Neural progenitor cell (in vitro differentiated cells): Measurements from ENCODE around the gene PPP2R2C. TPM values are rescaled to one million over a fixed set of nuclear protein-coding genes. Genes with fewer than 3 reads are reported as not detected.

Source experiments
- DNase-seq: peaks from one replicate; pipeline ENCODE4 v3.0.0-alpha.2; 2016; ENCODE audit warnings: low spot score
- H2AFZ ChIP-seq: fragments of 200-600 bp; sonication (generic); replicated peaks from 2 replicates; pipeline ENCODE4 v1.6.1; 2016; ENCODE audit warnings: antibody characterized with exemption
- H3F3A ChIP-seq: fragments of 200-600 bp; sonication (generic); 2 replicates; pipeline ENCODE4 v1.6.1; 2016; ENCODE audit warnings: antibody characterized with exemption, low read depth
- H3K27ac ChIP-seq: fragments of 200-600 bp; sonication (generic); 2 replicates; pipeline ENCODE4 v1.5.1; 2016; ENCODE audit warnings: mild to moderate bottlenecking
- H3K27me3 ChIP-seq: fragments of 200-600 bp; sonication (generic); 2 replicates; pipeline ENCODE4 v1.6.1; 2016; ENCODE audit warnings: mild to moderate bottlenecking, moderate library complexity
- H3K36me3 ChIP-seq: fragments of 200-600 bp; sonication (generic); 2 replicates; pipeline ENCODE4 v1.5.1; 2016
- H3K4me1 ChIP-seq: fragments of 200-600 bp; sonication (generic); 2 replicates; pipeline ENCODE4 v1.6.1; 2016; ENCODE audit warnings: mixed run types
- H3K4me2 ChIP-seq: fragments of 200-600 bp; sonication (generic); 2 replicates; pipeline ENCODE4 v1.6.1; 2016
- H3K4me3 ChIP-seq: fragments of 200-600 bp; sonication (generic); 2 replicates; pipeline ENCODE4 v1.5.1; 2016
- H3K79me2 ChIP-seq: fragments of 200-600 bp; sonication (generic); 2 replicates; pipeline ENCODE4 v1.6.1; 2016; ENCODE audit warnings: low read depth
- H3K9ac ChIP-seq: fragments of 200-600 bp; sonication (generic); 2 replicates; pipeline ENCODE4 v1.6.1; 2016
- H3K9me3 ChIP-seq: fragments of 200-600 bp; sonication (generic); 2 replicates; pipeline ENCODE4 v1.5.1; 2016; ENCODE audit warnings: low read depth
- H4K20me1 ChIP-seq: fragments of 200-600 bp; sonication (generic); 2 replicates; pipeline ENCODE4 v1.6.1; 2016; ENCODE audit warnings: low read depth
- H3K27ac Mint-ChIP-seq: 3 replicates; pipeline ENCODE4 v1.8.0; 2021; ENCODE audit warnings: mixed read lengths
- H3K27me3 Mint-ChIP-seq: 2 replicates; pipeline ENCODE4 v1.8.0; 2022; ENCODE audit warnings: low read depth, mild to moderate bottlenecking, inconsistent platforms, moderate library complexity, mixed read lengths; ENCODE audit not compliant: insufficient read depth
- H3K36me3 Mint-ChIP-seq: 3 replicates; pipeline ENCODE4 v1.8.0; 2021; ENCODE audit warnings: mixed read lengths
- H3K4me1 Mint-ChIP-seq: 3 replicates; pipeline ENCODE4 v1.8.0; 2021; ENCODE audit warnings: mixed read lengths
- H3K4me3 Mint-ChIP-seq: 3 replicates; pipeline ENCODE4 v1.8.0; 2021; ENCODE audit warnings: mild to moderate bottlenecking, moderate library complexity, mixed read lengths
- H3K9me3 Mint-ChIP-seq: 3 replicates; pipeline ENCODE4 v1.8.0; 2020; ENCODE audit warnings: mixed read lengths
- CTCF ChIP-seq: fragments of 200-600 bp; sonication (generic); IDR thresholded peaks from 2 replicates; pipeline ENCODE4 v1.5.1; 2017; ENCODE audit warnings: antibody characterized with exemption, mild to moderate bottlenecking
- EZH2 ChIP-seq: fragments of 200-600 bp; sonication (generic); IDR thresholded peaks from 2 replicates; pipeline ENCODE4 v1.6.1; 2017; ENCODE audit warnings: antibody characterized with exemption, mild to moderate bottlenecking, moderate library complexity
- EZH2phosphoT487 ChIP-seq: fragments of 200-600 bp; sonication (generic); IDR thresholded peaks from 2 replicates; pipeline ENCODE4 v1.6.1; 2017; ENCODE audit warnings: antibody characterized with exemption
- total RNA-seq: library from RNA; depleted of rRNA; stranded (reverse); fragments of >200 nt; gene quantifications from 2 replicates; pipeline ENCODE4 v1.2.3, GENCODE V29; 2015; ENCODE audit warnings: low replicate concordance

The PPP2R2C gene
- total RNA-seq, 1 donor from 2014 or later = 3.5 TPM

GRCh38 chr4:6379767-6380745 is 92.4 kb downstream of the PPP2R2C start:
- Histone ChIP-seq H3K79me2 (no peaks in the 10 kb centered on the region), H2AFZ (no peak overlapping the region), H3F3A (no peaks in the 10 kb centered on the region), H3K9ac (no peak overlapping the region), H3K4me1 (peaks cover 26% of the 10 kb centered on the region), H3K4me3 (no peak overlapping the region), H4K20me1 (no peaks in the 10 kb centered on the region), H3K27ac (no peak overlapping the region), H3K27me3 (no peaks in the 10 kb centered on the region), H3K9me3 (no peaks in the 10 kb centered on the region), H3K4me2 (peak overlapping the region; percentile 28), H3K36me3 (no peaks in the 10 kb centered on the region)
- peaks cover 23% of the 10 kb centered on the region for H3K4me1 Mint-ChIP-seq
- no peaks in the 10 kb centered on the region for H3K36me3 Mint-ChIP-seq
- H3K27ac Mint-ChIP-seq = no peak overlapping the region
- H3K9me3 Mint-ChIP-seq = no peaks in the 10 kb centered on the region
- no peak for TF ChIP-seq CTCF
- no peak for TF ChIP-seq EZH2phosphoT487
- TF ChIP-seq EZH2 = no peak
- H3K27me3 Mint-ChIP-seq = peaks cover 25% of the 10 kb centered on the region
- DNase-seq = no peak
- H3K4me3 Mint-ChIP-seq = no peak overlapping the region

GRCh38 chr4:6378493-6379445 is 93.6 kb downstream of the PPP2R2C start:
- no peaks in the 10 kb centered on the region for H4K20me1 ChIP-seq
- no peaks in the 10 kb centered on the region for H3K79me2 ChIP-seq
- no peak overlapping the region for H2AFZ ChIP-seq
- H3K9ac ChIP-seq = no peak overlapping the region
- Mint-ChIP-seq H3K4me1 (peaks cover 23% of the 10 kb centered on the region), H3K27ac (peak overlapping the region; percentile 84), H3K27me3 (peaks cover 23% of the 10 kb centered on the region), H3K4me3 (no peak overlapping the region), H3K9me3 (no peaks in the 10 kb centered on the region), H3K36me3 (no peaks in the 10 kb centered on the region)
- no peak overlapping the region for H3K4me3 ChIP-seq
- no peaks in the 10 kb centered on the region for H3F3A ChIP-seq
- H3K27ac ChIP-seq = no peak overlapping the region
- no peak for TF ChIP-seq CTCF
- TF ChIP-seq EZH2 = no peak
- TF ChIP-seq EZH2phosphoT487 = no peak
- H3K36me3 ChIP-seq = no peaks in the 10 kb centered on the region
- H3K4me2 ChIP-seq = peak overlapping the region; percentile 52
- H3K4me1 ChIP-seq = peaks cover 26% of the 10 kb centered on the region
- DNase-seq = no peak
- no peaks in the 10 kb centered on the region for H3K9me3 ChIP-seq
- H3K27me3 ChIP-seq = no peaks in the 10 kb centered on the region

GRCh38 chr4:6377626-6378492 is 94.6 kb downstream of the PPP2R2C start:
- no peaks in the 10 kb centered on the region for H4K20me1 ChIP-seq
- no peaks in the 10 kb centered on the region for H3K36me3 ChIP-seq
- H3K4me3 ChIP-seq = no peak overlapping the region
- no peak overlapping the region for H3K27ac ChIP-seq
- Mint-ChIP-seq H3K27me3 (peaks cover 17% of the 10 kb centered on the region), H3K27ac (no peak overlapping the region), H3K4me3 (peak overlapping the region; percentile 30), H3K36me3 (no peaks in the 10 kb centered on the region), H3K9me3 (no peaks in the 10 kb centered on the region), H3K4me1 (peaks cover 21% of the 10 kb centered on the region)
- peaks cover 26% of the 10 kb centered on the region for H3K4me1 ChIP-seq
- H3K79me2 ChIP-seq = no peaks in the 10 kb centered on the region
- H3F3A ChIP-seq = no peaks in the 10 kb centered on the region
- peak overlapping the region; percentile 52 for H3K4me2 ChIP-seq
- no peak overlapping the region for H3K9ac ChIP-seq
- H3K9me3 ChIP-seq = no peaks in the 10 kb centered on the region
- DNase-seq = peak; percentile 83
- H3K27me3 ChIP-seq = no peaks in the 10 kb centered on the region
- TF ChIP-seq EZH2 = no peak
- TF ChIP-seq CTCF = no peak
- no peak for TF ChIP-seq EZH2phosphoT487
- H2AFZ ChIP-seq = no peak overlapping the region
